ENCODE results near the gene TUBB4B.

TUBB4B gene

DNA sequence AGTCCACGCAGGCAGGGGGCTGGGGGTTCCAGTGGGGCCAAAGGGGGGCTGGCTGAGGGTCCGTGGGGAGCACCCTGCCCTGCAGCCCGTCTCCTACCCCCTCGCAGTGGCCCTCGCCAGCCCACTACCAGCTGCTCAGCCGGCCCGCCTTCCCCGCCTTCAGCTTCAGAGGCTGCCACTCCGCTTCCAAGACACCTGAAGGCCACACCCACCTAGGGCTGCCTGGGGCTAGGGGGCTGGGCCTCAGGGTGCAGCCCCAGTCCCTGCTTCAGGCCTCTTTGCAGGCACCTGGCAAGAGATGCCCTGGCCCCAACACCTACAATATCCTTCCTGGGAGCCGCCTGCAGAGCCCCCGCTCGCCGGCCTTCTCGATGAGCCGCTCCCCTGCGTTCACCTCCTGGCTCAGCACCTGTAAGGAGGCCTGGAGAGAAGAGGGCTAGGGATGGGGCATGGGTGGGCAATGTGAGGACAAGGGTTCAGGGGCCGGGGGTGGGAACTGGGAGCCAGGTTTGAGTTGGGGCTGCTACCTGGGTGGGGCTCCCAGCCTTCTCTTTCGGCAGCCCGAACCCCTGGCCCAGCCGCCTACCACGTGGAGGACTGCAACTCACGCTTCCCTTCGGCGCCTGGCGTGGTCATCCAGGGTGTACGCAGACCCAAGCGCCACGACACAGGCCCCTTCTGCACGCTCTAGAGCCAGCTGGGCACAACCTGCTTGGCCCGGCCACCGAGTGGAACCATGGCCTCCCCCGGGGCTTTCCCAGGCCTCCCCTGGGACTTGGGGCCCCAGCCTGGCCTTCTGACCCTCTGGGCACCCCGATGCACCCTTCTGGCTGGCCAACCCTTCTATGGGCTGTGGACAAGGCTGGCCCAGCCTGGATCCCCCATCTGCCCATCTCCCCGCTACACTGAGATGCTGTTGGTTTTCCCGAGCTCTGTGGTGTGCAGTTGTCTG, 11.7 kb downstream of the TUBB4B start:
- H3K4me3 ChIP-seq (replicated peaks; ENCODE audit: low read depth, low read length) = no peak overlapping the region
- no peak for DNase-seq (ENCODE audit: low read depth)
- TF ChIP-seq, protein P1, sequence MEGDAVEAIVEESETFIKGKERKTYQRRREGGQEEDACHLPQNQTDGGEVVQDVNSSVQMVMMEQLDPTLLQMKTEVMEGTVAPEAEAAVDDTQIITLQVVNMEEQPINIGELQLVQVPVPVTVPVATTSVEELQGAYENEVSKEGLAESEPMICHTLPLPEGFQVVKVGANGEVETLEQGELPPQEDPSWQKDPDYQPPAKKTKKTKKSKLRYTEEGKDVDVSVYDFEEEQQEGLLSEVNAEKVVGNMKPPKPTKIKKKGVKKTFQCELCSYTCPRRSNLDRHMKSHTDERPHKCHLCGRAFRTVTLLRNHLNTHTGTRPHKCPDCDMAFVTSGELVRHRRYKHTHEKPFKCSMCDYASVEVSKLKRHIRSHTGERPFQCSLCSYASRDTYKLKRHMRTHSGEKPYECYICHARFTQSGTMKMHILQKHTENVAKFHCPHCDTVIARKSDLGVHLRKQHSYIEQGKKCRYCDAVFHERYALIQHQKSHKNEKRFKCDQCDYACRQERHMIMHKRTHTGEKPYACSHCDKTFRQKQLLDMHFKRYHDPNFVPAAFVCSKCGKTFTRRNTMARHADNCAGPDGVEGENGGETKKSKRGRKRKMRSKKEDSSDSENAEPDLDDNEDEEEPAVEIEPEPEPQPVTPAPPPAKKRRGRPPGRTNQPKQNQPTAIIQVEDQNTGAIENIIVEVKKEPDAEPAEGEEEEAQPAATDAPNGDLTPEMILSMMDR (IDR thresholded peaks at IDR 0.05; ENCODE audit: low read length, missing control alignments) = no peak

DNA sequence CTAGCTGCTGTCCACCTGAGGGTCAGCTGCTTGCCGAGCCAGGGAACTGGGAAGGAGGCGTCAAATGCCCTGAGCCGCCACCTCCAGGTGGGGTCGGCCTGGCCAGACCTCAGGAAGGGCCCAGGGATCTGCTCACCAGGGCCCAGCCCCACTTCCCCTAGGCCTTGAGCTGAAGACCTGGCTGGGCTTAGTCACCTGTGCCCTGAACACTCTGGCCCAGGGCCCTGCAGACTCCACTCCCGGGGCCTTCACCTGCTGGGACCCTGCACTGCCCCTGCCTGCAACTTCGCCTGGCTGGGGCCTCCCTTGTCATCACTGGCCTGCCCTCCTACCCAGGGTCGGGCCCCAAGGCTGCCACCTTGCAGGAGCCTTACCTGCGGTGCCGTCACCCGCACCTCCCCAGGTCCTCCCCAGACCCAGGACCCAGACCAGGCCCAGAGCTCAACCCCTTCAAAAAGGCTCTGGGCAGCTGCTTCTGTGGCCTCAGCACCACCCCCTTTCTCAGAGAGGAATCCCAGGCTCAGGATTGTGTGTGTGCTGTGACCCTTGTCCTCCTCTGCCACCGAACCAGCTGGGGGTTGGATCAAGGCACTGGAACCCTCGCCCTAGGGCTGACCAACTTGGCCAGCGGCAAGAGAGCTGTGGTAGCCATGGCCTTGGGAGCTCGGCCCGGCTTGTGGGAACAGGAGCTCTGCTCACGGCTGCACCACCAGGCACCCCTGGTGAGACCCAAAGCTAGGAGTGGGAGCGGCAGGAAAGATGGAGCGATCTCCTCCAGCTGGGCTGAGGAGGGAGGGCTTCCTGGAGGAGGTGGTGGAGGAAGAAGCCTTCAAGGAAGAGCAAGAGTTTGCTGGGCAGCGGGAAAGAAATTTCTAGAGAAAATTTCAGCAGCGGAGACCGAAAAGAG, 12.9 kb downstream of the TUBB4B start:
- TF ChIP-seq, protein P1 (IDR thresholded peaks at IDR 0.05; ENCODE audit: low read length, missing control alignments) = no peak
- H3K4me3 ChIP-seq (replicated peaks; ENCODE audit: low read depth, low read length) = peak overlapping the region; percentile 73
- no peak for DNase-seq (ENCODE audit: low read depth)

DNA sequence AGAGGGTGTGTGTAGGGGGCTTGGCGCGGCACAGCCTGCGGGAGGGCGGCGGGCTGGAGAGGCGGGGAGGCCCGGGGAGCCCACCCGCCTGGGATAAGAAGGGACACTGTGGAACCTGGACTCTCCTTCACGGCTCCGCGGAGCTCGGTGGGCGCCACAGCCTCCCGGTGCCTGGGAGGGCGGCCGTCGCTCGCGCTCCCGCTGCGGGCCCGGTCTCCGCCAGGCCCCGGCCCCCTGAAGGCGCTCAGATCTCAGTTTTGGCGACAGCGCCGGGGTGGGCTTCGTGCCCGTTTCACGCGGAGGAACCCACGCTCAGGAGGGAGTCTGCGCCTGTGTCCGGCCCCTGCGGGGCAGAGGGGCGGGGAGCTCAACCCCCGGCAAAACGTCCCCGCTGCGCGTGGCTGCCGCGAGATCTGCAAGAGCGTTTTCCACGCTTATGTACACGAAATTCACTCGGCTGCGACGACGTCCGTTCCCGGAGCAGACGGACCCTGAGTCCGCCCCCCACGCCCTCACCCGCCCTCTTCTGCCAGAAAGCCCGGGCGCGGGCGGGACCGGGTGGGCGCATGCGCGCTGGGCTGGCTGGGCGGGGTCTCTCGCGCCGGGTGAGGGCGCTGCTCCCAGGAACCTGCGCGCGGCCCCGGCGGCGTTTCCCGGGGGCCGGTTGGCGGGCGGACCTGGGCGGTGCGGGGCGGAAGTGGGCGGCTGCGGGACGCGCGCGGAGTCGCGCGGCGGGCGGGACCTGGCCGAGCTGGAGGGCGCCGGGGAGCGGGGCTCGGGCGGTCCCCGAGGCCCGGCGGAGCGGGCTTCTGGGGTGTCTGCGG, 13.7 kb downstream of the TUBB4B start, which contains the start of gene NELFB:
TSS of gene NELFB (plus strand) at position 704 of the 824 bp plus-strand sequence.
- H3K4me3 ChIP-seq (replicated peaks; ENCODE audit: low read depth, low read length) = peak within 1 kb of the TSS; percentile 84
- DNase-seq (ENCODE audit: low read depth) = peak; percentile 87
- TF ChIP-seq, protein P1 (IDR thresholded peaks at IDR 0.05; ENCODE audit: low read length, missing control alignments) = no peak

DNA sequence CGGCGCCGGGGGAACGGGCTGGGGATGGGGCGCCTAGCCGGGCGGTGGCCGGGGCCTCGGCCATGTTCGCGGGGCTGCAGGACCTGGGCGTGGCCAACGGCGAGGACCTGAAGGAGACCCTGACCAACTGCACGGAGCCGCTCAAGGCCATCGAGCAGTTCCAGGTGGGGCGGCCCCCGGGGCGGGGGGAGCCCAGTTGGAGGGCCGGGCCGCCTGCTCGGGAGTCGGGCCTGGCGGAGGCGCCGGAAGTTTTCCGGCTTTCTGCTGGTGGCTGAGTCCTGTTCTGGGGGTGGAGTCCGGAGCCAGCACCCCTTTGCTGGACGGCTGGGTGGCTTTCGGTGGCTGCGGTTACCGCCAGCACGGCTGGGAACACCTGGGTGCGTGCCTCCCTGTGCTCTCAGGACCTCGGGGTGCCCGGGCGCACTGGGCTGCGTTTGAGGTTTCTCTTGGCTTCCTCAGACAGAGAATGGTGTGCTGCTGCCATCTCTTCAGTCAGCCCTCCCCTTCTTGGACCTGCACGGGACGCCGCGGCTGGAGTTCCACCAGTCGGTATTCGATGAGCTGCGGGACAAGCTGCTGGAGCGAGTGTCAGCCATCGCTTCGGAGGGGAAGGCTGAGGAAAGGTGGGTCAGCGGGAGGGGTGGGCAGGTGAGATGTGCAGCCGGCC, 14.5 kb downstream of the TUBB4B start:
- H3K4me3 ChIP-seq (replicated peaks; ENCODE audit: low read depth, low read length) = peak overlapping the region; percentile 84
- TF ChIP-seq, protein P1 (IDR thresholded peaks at IDR 0.05; ENCODE audit: low read length, missing control alignments) = no peak
- peak; percentile 35 for DNase-seq (ENCODE audit: low read depth)

DNA sequence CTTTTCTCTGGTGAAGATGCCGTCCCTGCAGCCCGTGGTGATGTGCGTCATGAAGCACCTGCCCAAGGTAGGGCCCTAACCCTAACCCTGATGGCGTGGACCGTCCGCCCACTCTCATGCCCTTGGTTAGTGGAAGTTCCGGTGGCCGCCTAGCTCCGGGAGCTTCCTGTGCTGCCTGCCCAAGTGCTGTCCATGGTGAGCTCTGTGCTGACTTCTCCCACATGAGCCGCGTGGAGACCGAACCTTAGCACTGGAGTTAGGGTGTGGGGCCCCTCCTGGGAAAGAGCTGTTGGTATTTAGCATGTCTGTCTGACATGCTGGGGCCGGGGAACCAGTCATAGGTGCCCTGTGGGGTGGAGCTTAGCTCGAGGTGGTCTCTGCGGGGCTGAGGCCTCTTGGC, 15.3 kb downstream of the TUBB4B start:
- H3K4me3 ChIP-seq (replicated peaks; ENCODE audit: low read depth, low read length) = peak overlapping the region; percentile 84
- TF ChIP-seq, protein P1 (IDR thresholded peaks at IDR 0.05; ENCODE audit: low read length, missing control alignments) = no peak
- no peak for DNase-seq (ENCODE audit: low read depth)

DNA sequence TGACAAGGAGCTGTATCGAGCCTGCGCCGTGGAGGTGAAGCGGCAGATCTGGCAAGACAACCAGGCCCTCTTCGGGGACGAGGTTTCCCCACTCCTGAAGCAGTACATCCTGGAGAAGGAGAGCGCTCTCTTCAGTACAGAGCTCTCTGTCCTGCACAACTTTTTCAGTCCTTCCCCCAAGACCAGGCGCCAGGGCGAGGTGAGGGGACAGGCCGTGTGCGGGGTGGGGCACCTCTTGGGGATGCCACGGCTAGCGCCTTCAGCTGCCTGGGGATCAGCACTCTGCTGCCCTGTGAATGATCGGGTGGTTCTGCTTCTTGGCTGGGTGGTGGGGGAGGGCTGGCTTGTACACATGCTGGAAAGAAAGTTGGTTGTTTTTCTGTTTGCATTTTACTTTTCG, 15.8 kb downstream of the TUBB4B start:
- TF ChIP-seq, protein P1 (IDR thresholded peaks at IDR 0.05; ENCODE audit: low read length, missing control alignments) = no peak
- peak overlapping the region; percentile 84 for H3K4me3 ChIP-seq (replicated peaks; ENCODE audit: low read depth, low read length)
- no peak for DNase-seq (ENCODE audit: low read depth)

Measured in fibroblast of pulmonary artery (primary cell).